Stimulated activated CD4-positive, alpha-beta T cell treated with anti-CD3 and anti-CD28 coated beads, Interleukin-1b, Interleukin-23, amount 100 ng/mL, for 48 hours (primary cell): ENCODE results near the gene IQSEC3.
"Not testable (repeated sequence)": the region's sequence is repeated elsewhere in the genome, so short reads cannot be mapped to it uniquely, and the experiment has no call there.

Experiments used
- DNase-seq: peaks from one replicate; pipeline ENCODE4 v3.0.0-alpha.2; 2020

Gene IQSEC3

GRCh38 chr12:115518-115917 lies 49.0 kb downstream of the IQSEC3 start:
- DNase-seq, result no peak

GRCh38 chr12:115960-116915 lies 49.7 kb downstream of the IQSEC3 start:
- no peak for DNase-seq

- no peak for DNase-seq
Observed at GRCh38 chr12:117311-117710, 50.7 kb downstream of the IQSEC3 start.

GRCh38 chr12:117816-118345 lies 51.3 kb downstream of the IQSEC3 start:
- DNase-seq, result no peak

- no peak for DNase-seq
Observed at GRCh38 chr12:118591-118990, 52.0 kb downstream of the IQSEC3 start.

- DNase-seq, result no peak
Observed at GRCh38 chr12:120951-121350, 54.4 kb downstream of the IQSEC3 start.

- DNase-seq, result no peak
Observed at GRCh38 chr12:121647-122046, 55.1 kb downstream of the IQSEC3 start.

GRCh38 chr12:125075-125474 lies 58.5 kb downstream of the IQSEC3 start:
- DNase-seq, result no peak

GRCh38 chr12:125566-125965 lies 59.0 kb downstream of the IQSEC3 start:
- DNase-seq, result no peak

- no peak for DNase-seq
Observed at GRCh38 chr12:128079-128478, 61.5 kb downstream of the IQSEC3 start.

GRCh38 chr12:129001-129400 lies 62.4 kb downstream of the IQSEC3 start:
- DNase-seq, result no peak

- DNase-seq, result no peak
Observed at GRCh38 chr12:130519-130918, 64.0 kb downstream of the IQSEC3 start.

GRCh38 chr12:131008-131407 lies 64.4 kb downstream of the IQSEC3 start:
- DNase-seq, result no peak

- no peak for DNase-seq
Observed at GRCh38 chr12:131732-132495, 65.3 kb downstream of the IQSEC3 start.

- not testable (repeated sequence) for DNase-seq
Observed at GRCh38 chr12:133616-134232, 67.2 kb downstream of the IQSEC3 start.

- DNase-seq, result no peak
Observed at GRCh38 chr12:135138-135537, 68.6 kb downstream of the IQSEC3 start.

GRCh38 chr12:138171-138897 lies 71.8 kb downstream of the IQSEC3 start:
- DNase-seq, result no peak

- peak; percentile 22 for DNase-seq
Observed at GRCh38 chr12:138898-139534, 72.4 kb downstream of the IQSEC3 start.

- no peak for DNase-seq
Observed at GRCh38 chr12:139585-139984, 73.0 kb downstream of the IQSEC3 start.

GRCh38 chr12:140162-140561 lies 73.6 kb downstream of the IQSEC3 start:
- DNase-seq, result no peak

- no peak for DNase-seq
Observed at GRCh38 chr12:143964-144649, 77.5 kb downstream of the IQSEC3 start.
